Effector CD4-positive, alpha-beta T cell (primary cell): ENCODE data around the gene LY6G6F.

ENCODE experiments used
- DNase-seq: peaks from one replicate; pipeline ENCODE4 v3.0.0-alpha.2; 2020

The LY6G6F gene

GRCh38 chr6:31740397-31741223 is 33.9 kb downstream of the LY6G6F start:
- DNase-seq, result no peak

- DNase-seq, result no peak
These were observed 35.1 kb downstream of the LY6G6F start for GRCh38 chr6:31741815-31742214.

DNA sequence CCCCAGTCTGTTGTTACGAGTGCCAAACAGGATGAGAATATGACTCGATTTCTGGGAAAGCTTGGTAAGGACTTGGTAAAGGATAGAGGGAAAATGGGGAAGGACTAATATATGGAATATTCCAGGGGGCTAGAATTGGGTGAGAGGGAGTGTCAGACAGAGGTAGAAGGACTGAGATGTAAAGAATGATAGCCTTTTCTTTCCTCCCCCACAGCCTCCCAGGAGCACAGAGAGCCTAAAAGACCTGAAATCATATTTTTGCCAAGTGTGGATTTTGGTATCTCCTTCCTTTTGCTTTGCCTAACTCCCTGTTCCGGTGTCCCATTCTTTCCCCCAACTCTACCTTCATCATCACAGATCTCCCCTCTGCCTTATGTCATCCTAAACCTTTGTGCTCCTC is 36.2 kb downstream of the LY6G6F start:
- DNase-seq, result no peak

DNA sequence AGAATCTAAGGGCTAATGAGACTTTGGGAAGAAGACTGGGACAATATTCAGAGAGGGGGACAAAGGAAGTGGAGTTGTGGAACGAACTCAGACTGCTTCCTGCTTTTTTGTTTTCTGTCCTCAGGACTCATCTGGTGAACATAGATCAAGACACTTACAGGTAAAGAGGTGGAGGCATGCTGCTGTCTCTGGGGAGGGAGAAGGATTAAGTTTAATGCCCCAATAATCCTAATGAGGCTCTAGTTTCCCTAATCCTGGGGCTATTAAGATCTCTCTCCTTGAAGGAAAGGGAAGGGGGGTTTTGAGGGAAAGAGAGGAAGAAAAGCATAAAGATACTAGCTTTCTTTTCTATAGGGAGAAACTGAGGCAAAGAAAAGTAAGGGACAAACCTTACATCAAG is 37.8 kb downstream of the LY6G6F start:
- no peak for DNase-seq

- no peak for DNase-seq
These were observed 42.8 kb downstream of the LY6G6F start for GRCh38 chr6:31749301-31750036.

DNA sequence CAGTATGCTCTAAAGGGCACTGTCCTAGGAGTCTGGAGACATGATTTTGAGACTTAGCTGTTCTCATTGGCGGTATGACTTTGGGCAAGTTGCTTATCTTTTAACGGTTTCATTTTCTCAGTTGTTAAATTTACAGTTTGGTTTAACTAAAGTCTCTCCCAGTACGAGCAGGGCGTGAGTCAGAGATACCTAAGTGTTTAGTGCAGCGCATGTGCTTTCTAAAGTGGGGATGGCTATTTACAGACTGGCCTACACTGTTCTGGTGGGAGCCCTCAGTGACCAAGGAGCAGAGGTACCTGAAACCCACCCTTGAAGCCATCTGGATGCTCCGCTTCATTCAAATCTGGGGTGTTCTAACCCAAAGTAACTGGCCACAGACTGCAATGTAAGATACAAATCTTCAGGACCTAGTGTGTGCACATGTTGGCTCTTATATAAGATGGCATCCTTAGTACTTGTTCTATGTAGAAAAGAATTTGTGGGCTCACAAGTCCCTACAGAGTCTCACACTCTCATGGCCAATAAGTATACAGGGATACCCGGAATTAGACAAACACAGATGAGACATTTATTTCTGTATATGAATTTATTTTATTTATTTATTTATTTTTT is 43.9 kb downstream of the LY6G6F start:
- no peak for DNase-seq

DNA sequence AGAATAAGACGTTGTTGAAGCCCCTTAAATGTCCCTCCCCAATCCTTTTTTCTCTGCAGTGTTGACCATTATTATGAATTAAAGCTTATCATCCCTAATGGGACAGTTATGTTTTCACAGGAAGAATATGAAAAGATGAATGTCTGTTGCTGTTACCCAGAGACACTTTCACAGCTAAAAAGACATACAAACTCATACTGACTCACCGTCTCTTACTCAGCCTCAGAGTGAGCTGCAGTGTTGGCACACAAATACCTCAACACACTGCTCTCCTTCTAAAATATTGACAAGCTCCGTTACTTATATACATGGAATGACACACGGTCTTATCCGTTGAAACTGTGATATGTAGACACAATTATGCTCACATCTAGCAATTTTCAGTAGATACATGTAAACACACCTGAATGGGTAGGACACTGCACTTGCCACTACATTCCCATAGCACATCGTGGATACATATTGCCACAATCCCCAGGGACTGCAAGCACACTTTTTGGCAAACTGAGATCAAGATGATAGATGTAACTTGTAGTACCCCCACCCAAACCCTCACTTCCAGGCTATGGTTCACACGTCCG is 46.2 kb downstream of the LY6G6F start:
- no peak for DNase-seq

- no peak for DNase-seq
These were observed 51.6 kb downstream of the LY6G6F start for GRCh38 chr6:31758281-31758680.
